ENCODE results near the gene ATP9A.

ATP9A gene

DNA sequence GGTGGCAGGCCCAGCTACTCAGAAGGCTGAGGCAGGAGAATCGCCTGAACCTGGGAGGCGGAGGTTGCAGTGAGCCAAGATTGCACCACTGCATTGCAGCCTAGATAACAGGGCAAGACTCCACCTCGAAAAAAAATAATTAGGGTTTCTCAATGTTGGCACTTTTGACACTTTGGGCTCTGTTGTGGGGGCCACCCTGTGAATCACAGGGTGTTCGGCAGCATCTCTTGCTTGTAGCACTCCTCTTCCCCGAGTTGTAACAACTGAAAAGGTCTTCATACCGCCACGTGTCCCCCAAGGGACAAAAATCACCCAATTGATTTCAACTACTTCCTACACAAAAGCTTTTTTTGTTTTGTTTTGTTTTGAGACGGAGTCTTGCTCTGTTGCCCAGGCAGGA lies 172.4 kb downstream of the ATP9A start:
- DNase-seq, result no peak

DNA sequence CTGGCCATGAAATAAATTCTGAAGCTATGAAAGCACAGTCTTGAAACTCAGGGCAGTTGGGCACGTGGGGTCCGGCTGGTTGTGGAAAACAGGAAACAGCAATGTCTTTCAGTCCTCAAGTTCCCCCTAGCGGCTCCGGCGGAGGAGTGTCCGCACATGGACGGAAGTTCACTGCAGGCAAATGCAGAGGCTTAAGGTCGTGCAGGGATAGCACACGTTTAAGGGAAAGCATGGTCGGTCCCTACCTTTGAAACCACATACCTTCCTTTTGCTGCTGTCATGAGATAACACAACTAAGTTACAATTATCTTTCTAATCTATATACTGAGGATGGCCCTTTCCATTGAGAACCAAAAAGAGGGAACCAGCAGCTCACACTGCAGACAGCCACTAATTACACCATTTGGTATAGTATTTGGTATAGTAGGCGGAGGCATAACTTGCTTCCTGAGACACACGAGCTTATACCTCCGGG lies 173.1 kb downstream of the ATP9A start:
- DNase-seq, result peak; percentile 89

DNA sequence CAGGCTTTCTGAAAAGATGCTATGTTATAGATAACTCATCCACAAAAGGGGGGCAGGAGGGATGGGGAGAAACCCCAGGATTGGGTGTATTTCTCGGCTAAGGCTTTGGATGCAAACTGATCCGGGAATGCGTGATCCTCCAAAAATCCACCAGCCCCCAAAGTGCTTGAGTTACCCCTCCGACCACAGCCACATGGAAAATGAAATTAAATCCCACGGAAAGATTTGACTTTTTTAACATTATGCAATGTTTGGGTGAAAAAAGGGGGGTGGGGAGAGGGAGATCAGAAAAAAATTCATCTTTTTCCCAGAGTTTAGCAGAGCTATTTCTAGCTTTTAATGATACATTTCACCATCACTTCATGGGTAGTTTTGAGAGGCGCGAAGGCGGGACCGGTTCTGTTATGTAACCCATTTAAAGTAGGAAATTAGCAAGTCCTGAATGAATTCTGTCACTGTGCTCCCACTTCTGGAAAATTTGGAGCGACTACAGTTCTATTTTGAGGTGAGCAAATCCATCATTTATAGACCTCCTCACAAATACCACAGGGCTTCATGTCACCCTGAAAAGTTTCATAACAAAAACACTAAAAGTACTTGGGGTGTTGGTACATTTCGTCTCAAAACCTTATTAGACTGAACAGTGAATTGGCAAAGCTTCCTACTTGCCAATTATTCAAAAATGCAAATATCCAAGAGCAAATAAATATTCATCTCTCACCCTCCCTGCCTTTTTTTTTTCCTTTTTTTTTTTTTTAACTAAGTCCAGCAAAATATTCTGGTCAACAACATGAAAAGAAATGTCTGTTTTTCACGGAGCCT lies 173.7 kb downstream of the ATP9A start:
- no peak for DNase-seq

DNA sequence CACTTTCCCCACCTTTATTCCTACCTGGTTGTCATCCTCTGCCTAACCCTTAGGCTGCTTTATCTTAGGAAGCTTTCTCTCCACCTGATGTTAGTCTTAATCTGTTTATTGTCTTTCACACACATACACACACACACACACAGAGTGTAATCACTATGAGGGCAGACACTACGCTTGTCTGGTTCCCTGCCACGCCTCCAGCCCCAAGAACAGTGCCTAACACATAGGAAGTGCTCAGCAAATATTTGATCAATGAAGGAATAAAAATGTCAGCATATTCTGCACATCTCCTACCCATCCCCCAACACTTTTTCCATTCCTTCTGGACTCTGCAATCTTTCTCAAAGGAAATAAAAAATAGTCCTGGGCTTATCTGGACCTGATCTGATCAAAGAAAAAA lies 174.6 kb downstream of the ATP9A start:
- DNase-seq, result no peak

DNA sequence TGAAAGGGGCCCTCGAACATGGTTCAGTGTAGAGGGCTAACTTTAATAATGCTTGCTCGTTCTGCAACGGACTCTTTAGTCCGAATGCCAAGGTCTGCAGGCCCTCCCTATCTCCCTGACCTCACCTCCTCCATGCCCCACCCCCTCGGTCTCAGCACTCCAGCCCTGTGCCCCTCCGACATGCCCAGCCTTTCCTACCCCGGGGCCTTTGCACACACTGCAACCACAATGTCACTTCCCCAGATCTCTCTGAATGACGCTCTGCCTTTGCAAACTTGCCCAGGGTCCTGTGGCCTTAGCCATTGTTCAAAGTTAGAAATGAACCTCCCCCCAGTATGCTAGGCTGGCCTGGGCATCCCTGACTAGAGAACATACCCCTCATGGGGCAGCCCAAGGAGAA lies 175.6 kb downstream of the ATP9A start:
- DNase-seq, result no peak

DNA sequence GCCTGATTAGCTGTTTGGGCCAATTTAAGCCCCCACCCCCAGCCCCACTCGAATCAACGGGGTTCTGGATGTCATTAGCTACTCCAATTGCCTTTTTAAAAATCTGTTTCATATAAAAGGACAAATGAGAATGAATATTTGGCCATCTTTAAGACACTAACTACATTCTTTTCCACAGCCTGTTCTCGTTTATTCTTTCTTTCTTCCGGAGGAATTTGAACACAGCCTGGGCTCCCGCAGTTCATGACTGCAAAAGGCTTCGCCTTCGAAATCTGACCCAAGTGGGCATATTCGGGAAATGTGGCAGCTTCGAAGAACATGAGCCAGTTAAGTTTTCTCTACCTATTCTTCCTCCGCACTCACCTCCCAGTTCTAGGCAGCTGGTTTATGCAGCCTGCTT lies 176.3 kb downstream of the ATP9A start:
- DNase-seq, result no peak

DNA sequence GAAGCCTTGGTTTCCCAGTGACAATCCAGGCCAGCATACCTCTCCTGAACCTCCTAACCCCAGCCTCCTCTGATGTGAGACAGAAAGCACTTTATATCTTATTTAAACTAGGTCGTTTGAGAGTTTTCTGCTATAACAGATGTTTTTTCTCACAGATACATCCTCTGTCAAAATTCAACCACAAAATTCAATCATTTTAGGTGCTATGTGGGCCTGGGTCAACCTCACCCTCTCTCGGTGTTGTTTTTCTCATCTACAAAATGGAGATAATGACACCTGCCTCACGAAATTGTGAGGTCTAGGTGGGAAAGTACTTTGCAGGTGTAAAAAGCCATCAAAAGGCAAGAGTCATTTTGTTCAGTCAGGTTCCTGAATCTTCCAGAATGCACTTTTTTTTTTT lies 179.4 kb downstream of the ATP9A start:
- DNase-seq, result no peak

DNA sequence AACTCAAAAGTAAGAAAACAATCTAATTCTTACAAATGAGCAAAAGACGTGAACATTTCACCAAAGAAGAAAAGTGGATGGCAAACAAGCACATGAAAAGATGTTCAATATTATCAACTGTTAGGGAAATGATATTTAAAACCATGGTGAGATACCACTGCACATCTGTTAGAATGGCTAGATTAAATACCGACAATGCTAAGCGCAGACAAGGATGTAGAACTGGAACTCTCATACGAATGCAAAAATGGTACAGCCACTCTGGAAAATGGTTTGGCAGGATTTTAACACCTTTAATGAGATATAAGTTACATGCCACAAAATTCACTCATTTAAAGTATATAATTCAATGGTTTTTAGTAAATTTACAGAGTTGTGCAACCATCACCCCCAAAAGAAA lies 181.0 kb downstream of the ATP9A start:
- no peak for DNase-seq

DNA sequence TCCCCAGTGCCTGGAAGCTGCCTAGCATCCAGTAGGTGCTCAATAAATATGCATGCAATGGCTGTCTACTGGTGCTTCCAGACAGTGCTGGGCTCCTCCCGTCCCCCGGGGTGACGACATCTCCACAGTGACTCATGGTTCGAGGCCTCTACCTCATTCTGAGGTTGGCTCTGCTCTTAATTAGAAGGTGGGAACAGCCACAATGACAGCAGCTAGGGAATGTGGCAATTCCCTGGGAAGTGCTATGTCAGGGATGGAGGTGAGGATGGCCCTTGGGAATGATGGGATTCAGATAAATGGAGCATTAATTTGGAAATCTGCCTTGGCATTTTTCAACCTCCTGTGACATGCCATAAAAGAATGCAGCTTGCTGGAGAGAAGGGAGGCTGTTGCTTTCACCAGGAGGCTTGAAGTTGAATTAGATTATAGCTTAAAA lies 182.2 kb downstream of the ATP9A start:
- peak; percentile 90 for DNase-seq

DNA sequence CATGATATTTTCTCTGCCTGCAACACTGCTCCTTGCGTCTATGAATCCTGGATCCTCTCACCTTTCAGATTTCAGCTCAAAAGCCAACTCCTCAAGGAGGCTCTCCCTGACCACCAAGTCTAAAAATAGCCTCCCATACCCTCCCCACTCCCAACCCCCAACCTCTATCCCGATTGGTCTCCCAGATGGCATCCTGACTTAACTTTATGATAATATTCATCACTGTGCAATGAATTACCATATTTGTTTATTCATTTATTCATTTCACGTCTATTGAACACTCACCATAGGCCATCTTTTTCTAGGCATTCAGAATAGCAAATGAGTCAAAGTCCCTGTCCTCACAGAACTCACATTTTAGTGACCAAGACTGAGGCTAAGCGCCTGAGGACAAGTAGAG lies 183.0 kb downstream of the ATP9A start:
- no peak for DNase-seq

DNA sequence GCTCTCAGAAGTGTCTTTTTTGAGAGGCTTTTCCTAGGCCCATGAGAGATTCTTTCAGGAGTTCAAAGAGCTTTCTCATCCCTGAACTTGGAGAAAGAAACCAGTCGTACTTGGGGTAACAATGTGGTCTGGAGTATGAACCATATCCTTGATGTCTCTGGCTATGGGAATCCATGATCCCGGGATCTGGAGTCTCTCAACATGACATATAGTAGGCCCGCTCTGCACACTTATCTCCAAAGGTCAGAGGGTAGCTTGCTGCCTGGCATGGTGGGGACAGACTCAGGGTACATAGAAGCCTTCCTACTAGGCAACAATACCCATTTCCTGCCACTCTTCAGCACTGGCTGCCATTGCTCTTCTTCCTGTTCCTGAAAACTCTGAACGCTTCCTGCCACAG lies 183.5 kb downstream of the ATP9A start:
- DNase-seq, result no peak

DNA sequence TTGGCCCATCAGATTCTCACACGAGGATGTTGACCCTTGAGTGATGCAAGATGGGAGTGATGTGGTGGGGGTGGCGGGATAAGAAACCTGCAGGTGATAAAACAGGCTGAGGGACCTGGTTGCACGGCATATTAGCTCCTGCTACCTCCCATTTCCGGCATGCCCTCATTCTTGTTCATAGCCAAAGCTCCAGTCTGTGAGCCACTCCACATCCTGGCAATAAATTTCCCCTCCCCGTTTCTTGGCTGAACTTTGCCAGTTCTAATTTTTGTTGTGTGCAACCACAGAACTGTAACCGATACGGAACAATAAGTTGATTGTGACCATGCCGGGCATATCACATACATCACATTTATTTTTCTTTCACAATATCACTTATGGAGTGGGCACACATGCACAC lies 184.1 kb downstream of the ATP9A start:
- no peak for DNase-seq

DNA sequence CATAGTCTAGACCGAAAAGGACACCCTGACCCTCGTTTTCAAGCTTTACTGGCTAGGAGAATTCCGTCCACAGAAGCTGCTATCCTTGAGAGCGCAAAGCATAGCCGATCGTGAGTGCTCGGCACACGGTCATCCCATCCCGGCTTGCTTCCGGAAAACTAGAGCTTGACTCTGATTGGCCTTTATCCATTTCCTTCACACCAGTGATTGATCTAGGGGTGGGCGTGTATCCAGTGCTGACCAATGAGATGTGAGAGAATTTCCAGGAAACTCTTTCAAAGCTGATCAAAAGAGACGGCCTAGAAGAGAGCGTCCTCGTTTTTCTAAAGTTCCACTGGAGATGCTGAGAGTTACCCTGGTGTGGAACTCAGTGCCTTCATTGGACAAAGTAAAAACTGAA lies 184.7 kb downstream of the ATP9A start:
- DNase-seq, result no peak

DNA sequence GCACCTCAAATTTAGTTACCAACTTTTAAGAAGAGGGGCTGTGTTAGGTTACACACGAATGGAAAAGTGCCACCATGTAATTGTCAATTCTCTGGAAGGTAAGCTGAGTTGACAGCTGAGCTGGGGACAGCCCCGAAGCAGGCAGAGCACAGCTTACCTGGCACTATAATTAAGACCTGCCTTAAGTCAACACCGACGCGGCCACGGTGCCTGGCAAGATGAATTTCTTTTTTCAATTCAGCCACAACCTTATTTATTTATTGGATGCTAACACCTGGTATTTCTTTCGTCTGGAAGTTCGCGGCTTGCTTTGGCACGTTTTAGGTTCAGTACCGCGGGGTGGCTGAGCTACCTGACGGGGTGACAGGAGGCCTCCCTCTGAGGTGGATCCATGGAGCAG lies 185.1 kb downstream of the ATP9A start:
- DNase-seq, result no peak

DNA sequence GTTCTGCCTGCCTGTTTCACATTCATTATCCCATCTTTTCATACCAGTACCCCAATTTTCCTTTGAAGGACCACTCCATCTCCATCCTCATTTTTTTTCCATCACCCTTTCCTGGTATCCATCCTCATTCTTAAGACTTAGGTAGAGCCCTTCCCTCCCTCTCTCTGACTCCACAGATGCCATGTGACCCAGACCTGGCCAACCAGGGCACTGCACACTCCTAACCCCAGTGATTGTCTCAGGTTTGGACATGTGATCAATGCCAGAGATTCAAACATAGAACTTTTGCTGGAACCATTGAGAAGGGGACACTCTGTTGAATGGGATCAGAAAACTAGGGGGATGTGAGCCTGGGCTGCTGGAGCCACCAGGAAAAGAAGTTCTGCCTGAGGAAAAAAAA lies 186.6 kb downstream of the ATP9A start:
- DNase-seq, result no peak

DNA sequence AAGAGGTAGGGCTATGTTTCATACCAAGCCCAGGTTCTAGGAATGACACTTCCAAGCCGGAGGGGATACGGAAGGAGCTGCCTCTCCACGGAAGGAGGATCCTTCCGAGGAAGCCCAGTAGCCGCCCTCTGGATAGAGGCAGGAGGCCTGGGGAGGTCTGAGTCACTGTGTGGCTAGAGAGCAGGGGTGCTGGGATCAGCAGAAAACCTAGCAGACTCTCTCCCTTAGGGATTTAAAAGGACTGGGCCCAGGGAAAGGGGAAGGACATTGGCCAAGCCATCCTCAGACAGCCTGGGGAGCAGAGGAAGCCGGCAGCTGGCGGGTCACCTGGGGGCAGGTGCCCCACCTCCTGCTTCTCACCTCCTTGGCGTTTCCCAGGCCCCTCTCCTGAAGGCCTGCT lies 189.1 kb downstream of the ATP9A start:
- DNase-seq, result peak; percentile 87

DNA sequence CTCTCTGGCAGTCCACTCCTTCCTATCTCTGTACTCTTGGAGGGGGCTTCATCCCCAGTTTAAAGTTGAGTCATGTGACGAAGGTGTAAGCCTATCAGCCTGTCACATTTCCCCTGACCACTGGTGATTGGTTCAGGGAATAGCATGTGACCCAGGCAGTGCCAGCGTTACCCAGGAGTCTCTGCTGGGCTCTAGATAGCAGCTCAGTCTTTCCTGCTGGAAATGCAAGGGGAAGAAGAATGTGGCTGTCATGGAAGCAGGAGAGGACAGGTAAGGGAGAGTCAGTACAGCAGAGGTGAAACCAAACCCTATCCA lies 190.1 kb downstream of the ATP9A start:
- DNase-seq, result no peak

DNA sequence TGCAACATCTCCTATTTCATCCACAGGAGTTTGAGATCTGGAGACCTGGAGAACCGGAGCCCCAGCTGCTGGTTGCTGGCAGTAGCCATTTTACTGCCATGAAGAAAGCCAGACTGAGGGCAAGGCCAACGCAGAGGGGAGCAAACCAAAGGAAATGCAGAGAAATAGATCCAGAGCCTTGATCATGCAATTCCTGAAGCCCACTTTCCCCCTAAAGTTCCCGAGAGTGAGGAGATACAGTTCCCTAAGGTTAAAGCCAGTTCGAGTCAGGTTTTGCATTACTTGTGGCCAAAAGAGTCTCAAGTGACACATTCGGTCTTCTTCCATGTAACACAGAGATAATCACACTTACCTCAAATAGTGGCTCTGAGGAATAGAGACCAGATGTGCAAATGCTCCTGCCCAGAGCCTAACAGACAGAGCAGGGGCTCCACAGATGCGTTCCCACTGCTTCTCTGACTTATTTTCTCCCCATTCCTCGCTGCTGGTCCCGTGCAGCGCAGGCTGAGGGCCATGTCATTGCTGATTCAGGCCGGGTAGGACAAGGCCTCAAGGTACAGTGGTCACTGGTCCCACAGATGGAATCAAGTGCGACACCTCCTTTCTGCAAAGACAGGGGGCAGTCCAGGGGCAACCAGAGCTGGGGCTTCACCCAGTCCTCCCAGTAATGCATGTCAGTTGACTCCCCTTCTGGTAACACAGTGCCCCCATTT lies 190.6 kb downstream of the ATP9A start:
- no peak for DNase-seq

DNA sequence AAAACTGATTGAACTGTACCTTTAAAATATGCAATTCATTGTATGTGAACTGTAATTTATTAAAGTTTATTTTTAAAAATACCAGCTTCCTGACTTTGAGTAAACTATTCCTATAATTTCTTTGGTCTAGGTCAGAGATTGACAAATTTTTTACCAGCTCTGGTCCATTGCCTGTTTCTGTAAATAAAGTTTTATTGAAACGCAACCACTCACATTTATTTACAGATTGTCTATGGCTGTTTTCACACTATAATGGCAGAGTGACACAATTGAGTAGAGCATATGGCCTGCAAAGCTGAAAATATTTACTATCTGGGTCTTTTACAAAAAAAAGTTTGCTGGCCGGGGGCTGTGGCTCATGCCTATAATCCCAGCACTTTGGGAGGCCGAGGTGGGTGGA lies 192.7 kb downstream of the ATP9A start:
- no peak for DNase-seq

DNA sequence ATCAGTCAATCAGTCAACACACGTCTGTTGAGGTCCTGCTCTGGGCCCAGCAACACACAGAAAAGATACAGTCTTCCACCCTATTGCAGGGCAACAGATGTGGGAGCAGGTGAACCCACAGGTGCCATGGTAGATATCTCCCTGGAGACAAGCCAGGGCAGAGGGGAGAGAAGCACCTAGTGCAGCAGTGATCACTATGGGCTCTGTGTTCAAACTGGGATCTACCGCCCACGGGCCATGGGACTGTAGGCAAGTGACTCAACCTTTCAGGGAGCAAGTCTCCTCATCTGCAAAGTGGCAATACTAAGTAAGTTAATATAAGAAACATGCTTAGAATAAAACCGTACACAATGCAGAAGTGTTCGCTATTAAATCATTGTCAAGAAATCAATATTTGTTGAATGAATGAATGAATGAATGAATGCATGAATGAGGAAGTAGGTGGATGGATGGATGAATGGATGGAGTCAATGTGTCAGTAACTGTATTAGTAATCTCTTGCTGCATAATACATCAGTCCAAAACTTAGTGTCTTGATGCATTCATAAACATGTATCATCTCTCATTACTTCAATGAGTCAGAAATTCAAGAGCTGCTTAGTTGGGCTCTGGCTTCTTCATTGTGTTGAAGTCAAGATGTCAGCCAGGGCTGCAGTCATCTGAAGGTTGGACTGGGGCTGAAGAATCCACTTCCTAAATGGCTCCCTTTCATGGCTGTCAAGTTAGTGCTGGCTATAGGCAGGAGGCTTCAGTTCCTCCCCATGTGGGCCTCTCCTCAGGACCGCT lies 193.7 kb downstream of the ATP9A start:
- no peak for DNase-seq

DNA sequence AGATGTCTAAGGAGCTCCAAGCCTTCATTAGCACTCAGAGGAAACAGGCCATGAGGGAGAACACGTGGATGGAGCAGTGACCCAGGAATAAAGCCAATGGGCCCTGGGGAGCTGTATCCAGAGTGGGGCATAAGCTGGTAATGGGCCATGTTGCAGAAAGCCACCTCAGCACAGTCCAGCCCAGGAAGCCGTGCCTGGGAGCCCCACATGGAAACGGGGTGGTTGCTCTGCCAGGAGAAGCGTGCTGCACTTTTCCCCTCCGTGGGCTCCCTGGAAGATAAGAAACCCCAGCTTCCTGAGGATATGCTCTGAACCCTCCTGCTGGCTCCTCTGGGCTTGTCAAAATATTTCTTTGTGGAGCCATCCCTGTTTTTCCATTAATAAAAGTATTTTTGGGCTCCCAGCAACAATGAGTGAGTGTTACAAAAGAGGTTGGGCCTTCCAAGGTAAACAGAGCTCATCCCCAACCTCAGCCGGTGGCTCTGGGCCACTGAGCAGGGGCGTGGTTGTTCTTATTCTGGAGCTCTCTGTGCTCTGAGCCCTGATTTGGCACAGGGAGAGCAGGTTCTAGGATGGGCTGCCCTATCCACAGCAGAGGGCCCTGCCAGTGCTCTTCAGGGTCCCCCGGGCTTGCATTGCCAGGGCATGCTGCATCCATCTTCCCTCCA lies 194.5 kb downstream of the ATP9A start:
- no peak for DNase-seq

DNA sequence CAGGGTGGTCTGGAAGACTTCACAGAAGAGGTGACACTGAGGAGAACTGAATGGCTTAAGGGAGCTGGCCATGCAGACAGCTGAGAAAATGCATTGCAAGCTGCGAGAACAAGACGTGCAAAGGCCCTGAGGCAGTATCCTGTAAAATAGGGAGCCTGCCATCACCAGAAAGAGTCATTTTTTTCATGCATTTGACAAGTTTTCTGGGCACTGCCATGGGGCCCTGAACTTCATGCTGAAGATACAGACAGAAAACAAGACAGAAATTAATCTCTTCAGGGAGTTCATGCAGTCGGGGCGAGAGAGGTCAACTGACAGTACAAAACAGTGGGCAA lies 196.8 kb downstream of the ATP9A start:
- no peak for DNase-seq

DNA sequence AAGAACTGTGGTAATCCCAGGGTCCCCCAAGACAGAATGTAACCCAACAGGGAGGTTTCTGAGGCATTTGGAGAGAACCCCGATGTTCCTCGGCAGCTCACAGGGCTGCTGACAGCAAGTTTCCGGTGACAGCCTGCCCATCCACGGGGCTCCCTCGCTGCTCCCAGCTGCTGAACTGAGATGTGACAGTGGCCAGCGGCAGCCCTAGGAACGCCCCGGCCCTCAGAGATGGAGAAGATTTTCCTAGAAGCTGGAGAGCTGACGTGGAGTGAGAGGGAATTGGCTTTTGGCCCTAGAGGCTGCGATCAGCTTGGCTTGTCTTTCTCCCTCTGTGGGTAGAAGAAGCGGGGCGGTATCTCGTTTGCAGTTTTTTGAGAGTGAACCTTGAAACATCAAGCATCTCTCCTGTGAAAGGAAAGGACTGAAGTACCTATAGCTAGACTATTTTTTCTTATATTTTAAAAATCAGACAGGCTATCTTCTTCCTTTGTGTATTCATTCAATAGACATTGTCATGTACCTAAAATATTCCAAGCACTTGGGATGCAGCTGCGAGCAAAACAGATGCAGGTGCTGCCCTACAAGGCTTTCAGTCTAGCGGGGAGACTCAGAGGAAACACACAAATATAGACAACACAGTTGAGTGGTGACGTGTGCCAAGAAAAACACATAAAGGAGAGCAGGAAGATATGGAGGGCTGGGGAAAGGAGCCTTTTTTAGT lies 197.3 kb downstream of the ATP9A start:
- DNase-seq, result peak; percentile 15

All from EL (cell line).